Caco-2 (cell line): ENCODE measurements around the gene TFF3. TPM values are rescaled to one million over a fixed set of nuclear protein-coding genes. Genes with fewer than 3 reads are reported as not detected.

ENCODE experiments used
- BruUV-seq: library from RNA; stranded (reverse); fragments of 400-500 nt; replicated peaks from 2 replicates; lab custom pipeline; 2021; lab: Mats Ljungman, UMichigan
- CTCF ChIA-PET: fragments of 300-600 bp; sonication (Branson Sonifier 250); formaldehyde crosslinking; loops from one replicate; lab custom pipeline; 2022; ENCODE audit warnings: antibody characterized with exemption; lab: Charles Lee
- POLR2A ChIA-PET: fragments of 300-600 bp; sonication (Branson Sonifier 250); formaldehyde crosslinking; loops from one replicate; lab custom pipeline; 2022; ENCODE audit warnings: antibody characterized with exemption; lab: Charles Lee
- DNase-seq, 2 experiments: peaks; one replicate each; pipeline versions ENCODE4 v3.0.0 to v3.0.0-alpha.2; 2020 to 2022
- H3K27me3 ChIP-seq: replicated peaks from 2 replicates; pipeline ENCODE4 v1.6.0; 2011; ENCODE audit warnings: low read length; ENCODE audit not compliant: control insufficient read depth, insufficient read depth
- H3K36me3 ChIP-seq: 2 replicates; pipeline ENCODE4 v1.5.1; 2011; ENCODE audit warnings: low read length; ENCODE audit not compliant: control insufficient read depth, insufficient read depth
- H3K4me1 ChIP-seq: fragments of 250-450 bp; sonication (Bioruptor Pico); 2 replicates; pipeline ENCODE4 v1.5.1; 2020; ENCODE audit warnings: mild to moderate bottlenecking
- H3K4me3 ChIP-seq: 2 replicates; pipeline ENCODE4 v1.5.1; 2011; ENCODE audit warnings: low read depth, mild to moderate bottlenecking, control low read depth, low read length
- H3K9me3 ChIP-seq: fragments of 250-450 bp; sonication (Bioruptor Pico); 2 replicates; pipeline ENCODE4 v1.5.1; 2020; ENCODE audit warnings: mild to moderate bottlenecking, moderate library complexity
- H3K27ac Mint-ChIP-seq: one replicate; pipeline ENCODE4 v1.8.0; 2022; ENCODE audit warnings: mixed read lengths; ENCODE audit not compliant: unreplicated experiment
- H3K27me3 Mint-ChIP-seq: one replicate; pipeline ENCODE4 v1.8.0; 2022; ENCODE audit warnings: mixed read lengths; ENCODE audit not compliant: insufficient read depth, unreplicated experiment
- H3K36me3 Mint-ChIP-seq: one replicate; pipeline ENCODE4 v1.8.0; 2022; ENCODE audit warnings: mild to moderate bottlenecking, mixed read lengths; ENCODE audit not compliant: insufficient read depth, unreplicated experiment
- H3K4me1 Mint-ChIP-seq: one replicate; pipeline ENCODE4 v1.8.0; 2022; ENCODE audit warnings: low read depth, mixed read lengths; ENCODE audit not compliant: unreplicated experiment
- H3K4me3 Mint-ChIP-seq: one replicate; pipeline ENCODE4 v1.8.0; 2022; ENCODE audit warnings: mild to moderate bottlenecking, moderate library complexity, mixed read lengths; ENCODE audit not compliant: unreplicated experiment
- H3K9me3 Mint-ChIP-seq: one replicate; pipeline ENCODE4 v1.8.0; 2022; ENCODE audit warnings: mixed read lengths; ENCODE audit not compliant: unreplicated experiment
- CTCF ChIP-seq, 2 experiments: fragments of 200-600 bp in 1 of 2; IDR thresholded peaks; 1 replicate in 1 of 2; 2 replicates in 1 of 2; pipeline versions ENCODE4 v1.5.1 to v1.8.0; 2011 to 2022; ENCODE audit warnings: antibody characterized with exemption in 1 of 2, control low read depth in 1 of 2, inconsistent platforms in 1 of 2, low read depth in 1 of 2, low read length in 1 of 2, mild to moderate bottlenecking in 1 of 2, moderate library complexity in 1 of 2; ENCODE audit not compliant: insufficient read depth in 1 of 2, severe bottlenecking in 1 of 2, unreplicated experiment in 1 of 2
- intact Hi-C: fragments of 100-400 bp; cut with micrococcal nuclease; formaldehyde crosslinking; loops from one replicate; pipeline ENCODE4 v1.10.0; 2022; ENCODE audit not compliant: unreplicated experiment
- total RNA-seq: library from RNA; stranded (reverse); gene quantifications from 2 replicates; pipeline ENCODE4 v1.2.3, GENCODE V29; 2022

TFF3 gene
- total RNA-seq, 1 experiment from 2014 or later: 65.8 TPM

GRCh38 chr21:42302794-42303193 lies 12.4 kb downstream of the TFF3 start:
- Mint-ChIP-seq H3K4me1 (no peaks in the 10 kb centered on the region), H3K27me3 (peaks cover 3% of the 10 kb centered on the region), H3K36me3 (no peaks in the 10 kb centered on the region), H3K27ac (no peak overlapping the region), H3K9me3 (no peaks in the 10 kb centered on the region), H3K4me3 (no peak overlapping the region)
- H3K36me3 ChIP-seq: no peaks in the 10 kb centered on the region
- intact Hi-C loops: no loop called here
- H3K9me3 ChIP-seq: no peaks in the 10 kb centered on the region
- no peaks in the 10 kb centered on the region for H3K27me3 ChIP-seq
- no peak for DNase-seq
- H3K4me1 ChIP-seq: no peaks in the 10 kb centered on the region
- TF ChIP-seq CTCF (IDR thresholded peaks at IDR 0.05; ENCODE audit: insufficient read depth in 1 of 2, low read depth in 1 of 2, low read length in 1 of 2, severe bottlenecking in 1 of 2, unreplicated experiment in 1 of 2): no peak
- ChIA-PET CTCF (no interaction called here), POLR2A (no interaction called here)
- no peak overlapping the region for H3K4me3 ChIP-seq
- BruUV-seq: no TSS peak

- Histone ChIP-seq H3K36me3 (no peaks in the 10 kb centered on the region), H3K9me3 (no peaks in the 10 kb centered on the region), H3K27me3 (no peaks in the 10 kb centered on the region), H3K4me1 (no peaks in the 10 kb centered on the region), H3K4me3 (no peak overlapping the region)
- no peak for TF ChIP-seq CTCF (IDR thresholded peaks at IDR 0.05; ENCODE audit: insufficient read depth in 1 of 2, low read depth in 1 of 2, low read length in 1 of 2, severe bottlenecking in 1 of 2, unreplicated experiment in 1 of 2)
- intact Hi-C loops: no loop called here
- Mint-ChIP-seq H3K36me3 (no peaks in the 10 kb centered on the region), H3K9me3 (no peaks in the 10 kb centered on the region), H3K4me1 (no peaks in the 10 kb centered on the region), H3K27me3 (peaks cover 3% of the 10 kb centered on the region), H3K4me3 (no peak overlapping the region), H3K27ac (no peak overlapping the region)
- ChIA-PET POLR2A (no interaction called here), CTCF (no interaction called here)
- DNase-seq: no peak
- BruUV-seq: no TSS peak
Observed at GRCh38 chr21:42302076-42302650, 13.0 kb downstream of the TFF3 start.

- Histone ChIP-seq H3K36me3 (no peaks in the 10 kb centered on the region), H3K4me1 (no peaks in the 10 kb centered on the region), H3K9me3 (no peaks in the 10 kb centered on the region), H3K4me3 (no peak overlapping the region), H3K27me3 (no peaks in the 10 kb centered on the region)
- Mint-ChIP-seq H3K36me3 (no peaks in the 10 kb centered on the region), H3K4me1 (no peaks in the 10 kb centered on the region), H3K27me3 (peaks cover under 1% of the 10 kb centered on the region), H3K4me3 (no peak overlapping the region), H3K9me3 (no peaks in the 10 kb centered on the region), H3K27ac (no peak overlapping the region)
- TF ChIP-seq CTCF (IDR thresholded peaks at IDR 0.05; ENCODE audit: insufficient read depth in 1 of 2, low read depth in 1 of 2, low read length in 1 of 2, severe bottlenecking in 1 of 2, unreplicated experiment in 1 of 2): no peak
- CTCF ChIA-PET: no interaction called here
- BruUV-seq: no TSS peak
- DNase-seq: no peak
- intact Hi-C loops: no loop called here
- POLR2A ChIA-PET: no interaction called here
Observed at GRCh38 chr21:42301371-42302075, 13.7 kb downstream of the TFF3 start.
